CD4-positive, alpha-beta T cell (primary cell): ENCODE results near the gene HDAC10. TPM values are rescaled to one million over a fixed set of nuclear protein-coding genes. Genes with fewer than 3 reads are reported as not detected.

Source experiments
- ATAC-seq: fragments of 200-7000 bp; cut with Tn5 transposase; one replicate; pipeline ENCODE4 v1.10.0; 2022; ENCODE audit warnings: mild to moderate bottlenecking; ENCODE audit not compliant: poor library complexity
- CTCF ChIA-PET: fragments of 350-600 bp; sonication (Branson Sonifier 250); formaldehyde crosslinking; loops from one replicate; lab custom pipeline; 2021; ENCODE audit warnings: antibody characterized with exemption, inconsistent platforms; lab: Charles Lee
- POLR2A ChIA-PET: fragments of 350-600 bp; sonication (Branson Sonifier 250); formaldehyde crosslinking; loops from one replicate; lab custom pipeline; 2021; ENCODE audit warnings: antibody characterized with exemption, inconsistent platforms; lab: Charles Lee
- DNase-seq, 14 experiments: peaks; one replicate each; pipeline ENCODE4 v3.0.0-alpha.2; 2013 to 2020; ENCODE audit warnings: mixed read lengths in 2 of 14
- H3K27ac ChIP-seq, 2 donors: one replicate each; pipeline versions ENCODE4 v1.5.1 to v1.7.0; 2013; ENCODE audit warnings: low read length in 2 of 2, low read depth in 1 of 2, mild to moderate bottlenecking in 1 of 2
- H3K27me3 ChIP-seq, 2 experiments: 1 replicate in 1 of 2; 2 replicates in 1 of 2; pipeline versions ENCODE4 v1.6.1 to v1.7.0; 2013; ENCODE audit warnings: low read length in 2 of 2, control low read depth in 1 of 2, mild to moderate bottlenecking in 1 of 2, moderate library complexity in 1 of 2; ENCODE audit not compliant: insufficient read depth in 2 of 2, control insufficient read depth in 1 of 2
- H3K36me3 ChIP-seq: one replicate; pipeline ENCODE4 v1.6.1; 2013; ENCODE audit warnings: low read length, control low read depth; ENCODE audit not compliant: insufficient read depth
- H3K4me1 ChIP-seq: one replicate; pipeline ENCODE4 v1.6.1; 2013; ENCODE audit warnings: low read length, control low read depth; ENCODE audit not compliant: insufficient read depth
- H3K4me3 ChIP-seq: one replicate; pipeline ENCODE4 v1.5.1; 2013; ENCODE audit warnings: mild to moderate bottlenecking, low read length, moderate library complexity
- H3K9me3 ChIP-seq, 2 experiments: 1 replicate in 1 of 2; 2 replicates in 1 of 2; pipeline versions ENCODE4 v1.6.1 to v1.7.0; 2013; ENCODE audit warnings: low read length in 2 of 2, mild to moderate bottlenecking in 2 of 2, control low read depth in 1 of 2, moderate library complexity in 1 of 2; ENCODE audit not compliant: control insufficient read depth in 1 of 2, insufficient read depth in 1 of 2
- H3K27ac Mint-ChIP-seq: one replicate; pipeline ENCODE4 v1.8.0; 2020; ENCODE audit warnings: mixed read lengths
- H3K27me3 Mint-ChIP-seq: one replicate; pipeline ENCODE4 v1.8.0; 2021; ENCODE audit warnings: mixed read lengths
- H3K36me3 Mint-ChIP-seq: one replicate; pipeline ENCODE4 v1.8.0; 2021; ENCODE audit warnings: low read depth, mixed read lengths
- H3K4me1 Mint-ChIP-seq: one replicate; pipeline ENCODE4 v1.8.0; 2021; ENCODE audit warnings: low read depth, mixed read lengths
- H3K4me3 Mint-ChIP-seq: one replicate; pipeline ENCODE4 v1.8.0; 2020; ENCODE audit warnings: mild to moderate bottlenecking, mixed read lengths
- H3K9me3 Mint-ChIP-seq: one replicate; pipeline ENCODE4 v1.8.0; 2020; ENCODE audit warnings: mixed read lengths
- intact Hi-C, 2 experiments: fragments of 100-400 bp; cut with DNase I in 1 of 2; cut with micrococcal nuclease in 1 of 2; formaldehyde crosslinking; loops; one replicate each; pipeline versions ENCODE4 v1.15.1 to v1.9.0; 2023 to 2025; cut with DNase I, micrococcal nuclease
- total RNA-seq, 174 experiments: library from RNA in 2 of 174; stranded (reverse) in 2 of 174; gene quantifications; one replicate each; pipeline ENCODE4 v1.2.3 and lab custom pipeline; 2021 to 2026
- TF ChIP-seq, protein P1 (sequence below): fragments of 200-600 bp; IDR thresholded peaks from one replicate; pipeline ENCODE4 v1.8.0; 2022; ENCODE audit warnings: antibody characterized with exemption, mild to moderate bottlenecking

The HDAC10 gene
- total RNA-seq, 2 experiments from 2014 or later = 87.3 to 88.7 TPM

DNA sequence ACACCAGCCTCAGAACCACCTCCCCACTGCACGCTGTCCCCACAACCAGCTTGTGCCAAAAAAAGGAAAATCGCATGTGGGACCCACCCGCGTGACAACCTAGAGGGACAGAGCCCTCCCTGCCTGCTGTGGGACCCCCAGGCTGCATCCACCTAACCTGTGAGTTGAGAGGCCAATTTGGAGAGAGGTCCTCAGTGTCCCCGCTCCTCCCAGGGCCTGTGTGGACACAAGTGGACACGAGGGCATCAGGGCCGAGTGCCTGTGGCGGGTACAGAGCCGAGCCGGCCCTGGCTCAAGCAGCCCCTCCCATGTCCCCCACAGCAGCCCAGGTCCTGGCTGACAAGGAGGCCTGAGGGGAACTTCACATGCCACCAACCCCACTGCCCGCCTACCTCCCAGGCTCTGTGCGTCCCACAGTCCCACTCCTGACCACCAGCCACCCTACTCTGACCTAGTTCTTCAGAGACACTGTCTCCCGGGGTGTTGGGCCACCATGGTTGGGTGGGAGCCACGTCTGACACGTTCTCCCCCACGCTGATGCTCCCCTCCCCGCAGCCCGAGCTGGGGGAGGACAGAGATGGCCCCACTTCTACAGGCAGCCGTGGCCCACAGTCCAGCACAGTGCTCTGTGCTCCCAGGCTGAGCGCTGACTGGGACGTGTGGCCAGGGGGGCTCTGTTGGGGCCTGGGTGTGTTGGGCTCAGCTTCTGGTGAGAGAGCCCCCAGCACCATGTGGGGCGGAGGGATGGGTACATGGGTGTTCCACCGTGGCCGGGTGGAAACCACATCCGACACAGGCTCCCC is 31.1 kb downstream of the HDAC10 start:
- H3K27me3 ChIP-seq = no peaks in the 10 kb centered on the region
- ChIA-PET CTCF (no interaction called here), POLR2A (no interaction called here)
- ATAC-seq (no peak), DNase-seq (no peak)
- H3K4me3 ChIP-seq = no peak overlapping the region
- H3K9me3 ChIP-seq = no peaks in the 10 kb centered on the region
- H3K27ac ChIP-seq = no peak overlapping the region
- no peaks in the 10 kb centered on the region for H3K27me3 Mint-ChIP-seq
- H3K36me3 ChIP-seq = peaks cover 74% of the 10 kb centered on the region
- H3K4me1 ChIP-seq = no peaks in the 10 kb centered on the region
- H3K27ac Mint-ChIP-seq = no peak overlapping the region
- H3K4me1 Mint-ChIP-seq = no peaks in the 10 kb centered on the region
- intact Hi-C loops = no loop called here
- TF ChIP-seq, protein P1, sequence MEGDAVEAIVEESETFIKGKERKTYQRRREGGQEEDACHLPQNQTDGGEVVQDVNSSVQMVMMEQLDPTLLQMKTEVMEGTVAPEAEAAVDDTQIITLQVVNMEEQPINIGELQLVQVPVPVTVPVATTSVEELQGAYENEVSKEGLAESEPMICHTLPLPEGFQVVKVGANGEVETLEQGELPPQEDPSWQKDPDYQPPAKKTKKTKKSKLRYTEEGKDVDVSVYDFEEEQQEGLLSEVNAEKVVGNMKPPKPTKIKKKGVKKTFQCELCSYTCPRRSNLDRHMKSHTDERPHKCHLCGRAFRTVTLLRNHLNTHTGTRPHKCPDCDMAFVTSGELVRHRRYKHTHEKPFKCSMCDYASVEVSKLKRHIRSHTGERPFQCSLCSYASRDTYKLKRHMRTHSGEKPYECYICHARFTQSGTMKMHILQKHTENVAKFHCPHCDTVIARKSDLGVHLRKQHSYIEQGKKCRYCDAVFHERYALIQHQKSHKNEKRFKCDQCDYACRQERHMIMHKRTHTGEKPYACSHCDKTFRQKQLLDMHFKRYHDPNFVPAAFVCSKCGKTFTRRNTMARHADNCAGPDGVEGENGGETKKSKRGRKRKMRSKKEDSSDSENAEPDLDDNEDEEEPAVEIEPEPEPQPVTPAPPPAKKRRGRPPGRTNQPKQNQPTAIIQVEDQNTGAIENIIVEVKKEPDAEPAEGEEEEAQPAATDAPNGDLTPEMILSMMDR = no peak
- H3K36me3 Mint-ChIP-seq = peaks cover 78% of the 10 kb centered on the region
- no peak overlapping the region for H3K4me3 Mint-ChIP-seq
- no peaks in the 10 kb centered on the region for H3K9me3 Mint-ChIP-seq

DNA sequence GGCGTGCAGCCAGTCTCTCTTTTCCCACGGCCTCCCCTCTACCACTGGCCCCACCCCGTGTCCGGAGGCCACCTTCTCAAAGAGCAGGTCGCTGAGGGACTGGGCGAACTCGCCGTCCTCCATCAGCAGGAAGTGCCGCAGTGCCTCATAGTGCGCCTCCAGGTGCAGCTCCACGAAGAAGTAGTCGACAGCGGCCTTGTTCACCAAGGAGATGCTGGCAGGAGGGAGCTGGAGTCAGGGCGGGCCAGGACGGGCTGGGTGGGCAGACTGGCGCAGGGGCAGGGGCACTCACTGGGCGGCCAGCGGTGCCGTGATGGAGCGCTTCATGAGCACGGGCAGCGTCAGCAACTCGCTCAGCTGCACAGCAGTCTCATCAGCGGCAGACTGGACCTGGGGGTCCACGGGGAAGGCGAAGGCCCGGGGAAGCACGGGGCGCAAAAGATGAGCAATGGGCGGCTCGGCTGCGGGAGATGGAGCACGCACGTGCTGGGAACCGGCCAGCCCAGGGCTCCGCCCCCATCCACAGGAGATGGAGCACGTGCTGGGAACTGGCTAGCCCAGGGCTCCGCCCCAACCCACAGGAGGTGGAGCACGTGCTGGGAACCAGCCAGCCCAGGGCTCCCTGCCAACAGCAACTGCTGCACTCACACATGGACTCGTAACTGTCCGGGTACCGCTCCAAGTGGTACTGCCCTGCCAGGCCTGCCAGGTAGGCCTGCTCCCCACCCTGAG is 31.9 kb downstream of the HDAC10 start:
- H3K36me3 ChIP-seq = peaks cover 75% of the 10 kb centered on the region
- H3K9me3 Mint-ChIP-seq = no peaks in the 10 kb centered on the region
- ChIA-PET CTCF (no interaction called here), POLR2A (no interaction called here)
- H3K27me3 ChIP-seq = no peaks in the 10 kb centered on the region
- no peak overlapping the region for H3K27ac ChIP-seq
- H3K4me1 Mint-ChIP-seq = no peaks in the 10 kb centered on the region
- ATAC-seq (no peak), DNase-seq (peak in 1 of 14 experiments; percentile 49)
- intact Hi-C loops = no loop called here
- no peak overlapping the region for H3K4me3 ChIP-seq
- no peaks in the 10 kb centered on the region for H3K27me3 Mint-ChIP-seq
- TF ChIP-seq, protein P1 = no peak
- no peaks in the 10 kb centered on the region for H3K4me1 ChIP-seq
- no peaks in the 10 kb centered on the region for H3K9me3 ChIP-seq
- peaks cover 77% of the 10 kb centered on the region for H3K36me3 Mint-ChIP-seq
- no peak overlapping the region for H3K4me3 Mint-ChIP-seq
- H3K27ac Mint-ChIP-seq = no peak overlapping the region

DNA sequence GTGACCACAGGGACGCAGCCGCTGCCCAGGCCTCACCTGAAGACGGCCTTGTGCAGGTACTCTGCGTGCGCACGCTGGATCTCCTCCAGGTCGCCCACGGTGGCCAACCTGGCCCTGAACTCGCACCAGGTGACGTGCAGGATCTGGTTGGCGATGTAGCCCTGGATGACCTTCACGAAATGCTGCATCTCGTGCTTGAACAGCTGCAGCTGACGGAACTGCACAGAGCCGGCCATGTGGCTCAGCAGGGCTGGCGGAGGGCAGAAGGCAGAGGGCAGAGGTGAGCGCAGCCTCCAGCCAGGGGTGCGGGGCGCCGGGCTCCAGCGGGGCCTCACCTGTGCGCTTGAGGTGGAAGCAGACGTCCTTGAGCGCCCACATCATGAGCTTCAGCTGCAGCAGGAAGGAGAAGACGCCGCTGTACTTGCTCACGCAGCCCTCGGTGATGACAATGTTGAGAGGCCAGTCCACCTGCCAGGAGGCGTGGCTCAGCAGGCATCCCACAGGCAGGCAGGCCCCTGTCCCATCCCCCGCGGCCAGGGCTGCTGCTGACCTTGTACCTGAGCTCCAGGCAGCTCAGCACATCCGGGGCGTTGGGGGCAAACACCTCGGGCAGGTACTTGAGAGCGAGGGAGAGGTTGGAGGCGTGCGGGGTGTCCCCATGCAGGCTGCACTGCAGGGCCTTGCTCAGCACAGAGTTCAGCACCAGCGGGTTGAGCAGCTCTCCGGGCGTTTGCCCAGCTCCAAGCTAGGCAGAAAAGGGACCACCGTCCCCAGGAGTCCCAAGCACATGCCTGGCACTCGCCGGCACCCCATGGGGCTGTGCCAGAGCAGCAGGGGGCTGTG is 32.7 kb downstream of the HDAC10 start:
- CTCF ChIA-PET = no interaction called here
- no peaks in the 10 kb centered on the region for H3K9me3 ChIP-seq
- Mint-ChIP-seq H3K4me3 (no peak overlapping the region), H3K27me3 (no peaks in the 10 kb centered on the region), H3K27ac (no peak overlapping the region), H3K36me3 (peaks cover 78% of the 10 kb centered on the region), H3K9me3 (no peaks in the 10 kb centered on the region), H3K4me1 (peaks cover 5% of the 10 kb centered on the region)
- H3K27ac ChIP-seq = no peak overlapping the region
- ATAC-seq (no peak), DNase-seq (peak in 1 of 14 experiments; percentile 24)
- no peaks in the 10 kb centered on the region for H3K4me1 ChIP-seq
- H3K36me3 ChIP-seq = peaks cover 75% of the 10 kb centered on the region
- TF ChIP-seq, protein P1 = no peak
- intact Hi-C loops = no loop called here
- POLR2A ChIA-PET = no interaction called here
- no peaks in the 10 kb centered on the region for H3K27me3 ChIP-seq
- H3K4me3 ChIP-seq = no peak overlapping the region
